ENCODE measurements around the gene ZNF524. TPM values are rescaled to one million over a fixed set of nuclear protein-coding genes. Genes with fewer than 3 reads are reported as not detected.
A peak's percentile ranks its signal among the peaks of the same experiment; 100 is the strongest.

The ZNF524 gene
- total and polyA plus RNA-seq, 9 of the 15 experiments (the other 6 are each of a cell fraction or from before 2014, with no cell fraction given) = 0.08 to 15.6 (median 2.9) TPM

DNA sequence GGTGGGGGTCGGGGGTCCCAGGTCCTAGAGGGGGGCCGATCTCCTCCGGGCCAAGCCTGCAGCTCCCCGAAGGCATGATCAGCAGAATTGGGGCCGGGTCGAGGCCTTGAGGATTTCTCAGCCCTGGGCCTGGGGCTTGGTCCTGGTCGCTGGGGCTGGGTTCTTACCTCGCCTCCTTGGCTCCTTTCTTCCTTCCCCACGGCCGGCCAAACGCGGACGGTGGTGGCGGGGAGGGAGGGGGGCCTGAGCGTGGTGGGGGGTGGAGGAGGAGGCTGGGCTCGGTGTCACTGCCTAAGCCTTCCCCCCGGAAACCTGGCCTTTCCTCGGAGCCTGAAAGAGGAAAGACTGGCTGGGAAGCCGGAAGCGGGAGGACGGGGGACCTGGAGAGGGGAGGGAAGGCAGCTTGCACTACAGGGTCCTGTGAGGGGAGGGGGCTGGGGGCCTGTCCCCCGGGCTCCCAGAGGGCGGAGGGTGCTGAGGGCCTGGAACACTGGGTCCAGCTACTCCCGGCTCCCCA lies 19.4 kb upstream of the ZNF524 start, which contains the start of gene ZNF579 (continued):
- TF ChIP-seq, protein P1, sequence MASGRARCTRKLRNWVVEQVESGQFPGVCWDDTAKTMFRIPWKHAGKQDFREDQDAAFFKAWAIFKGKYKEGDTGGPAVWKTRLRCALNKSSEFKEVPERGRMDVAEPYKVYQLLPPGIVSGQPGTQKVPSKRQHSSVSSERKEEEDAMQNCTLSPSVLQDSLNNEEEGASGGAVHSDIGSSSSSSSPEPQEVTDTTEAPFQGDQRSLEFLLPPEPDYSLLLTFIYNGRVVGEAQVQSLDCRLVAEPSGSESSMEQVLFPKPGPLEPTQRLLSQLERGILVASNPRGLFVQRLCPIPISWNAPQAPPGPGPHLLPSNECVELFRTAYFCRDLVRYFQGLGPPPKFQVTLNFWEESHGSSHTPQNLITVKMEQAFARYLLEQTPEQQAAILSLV (tag; IDR thresholded peaks at IDR 0.05) = no peak
- TF ChIP-seq KDM4B (IDR thresholded peaks at IDR 0.05; ENCODE audit: borderline replicate concordance in 2 of 2, low read depth in 1 of 2) (peak in 1 of 2 experiments; percentile 94; a peak in 2 of 4 replicates), ZEB2 (IDR thresholded peaks at IDR 0.05) (peak; percentile 77), MIER1 (IDR thresholded peaks at IDR 0.05; ENCODE audit: low read depth) (no peak), MCM2 (IDR thresholded peaks at IDR 0.05; ENCODE audit: low read depth) (no peak), SUPT5H (IDR thresholded peaks at IDR 0.05) (peak; percentile 18; the same call in 1 of the 2 replicates), PCBP1 (IDR thresholded peaks at IDR 0.05; ENCODE audit: low read depth, low read length, poor library complexity, severe bottlenecking) (no peak), DIDO1 (tag; IDR thresholded peaks at IDR 0.05; ENCODE audit: low read depth) (peak; percentile 55; the same call in 1 of the 2 replicates), ZKSCAN1 (IDR thresholded peaks at IDR 0.05; ENCODE audit: low read depth, low read length) (peak; percentile 83; the same call in 1 of the 2 replicates), IFI16 (CRISPR knock-in tag; IDR thresholded peaks at IDR 0.05) (no peak), FOS (IDR thresholded peaks at IDR 0.05; ENCODE audit: extremely low read depth, insufficient read length) (no peak), ZNF282 (CRISPR knock-in tag; IDR thresholded peaks at IDR 0.05) (no peak), HSF4 (CRISPR knock-in tag; IDR thresholded peaks at IDR 0.05; ENCODE audit: borderline replicate concordance) (no peak), ERF (CRISPR knock-in tag; IDR thresholded peaks at IDR 0.05) (no peak), CC2D1A (IDR thresholded peaks at IDR 0.05) (no peak), KLF16 (IDR thresholded peaks at IDR 0.05) (no peak), RNF2 (IDR thresholded peaks at IDR 0.05) (0 out of 2 replicates have a peak, but pooled peaks have one; percentile 37), TAF9B (IDR thresholded peaks at IDR 0.05; ENCODE audit: partially characterized antibody) (no peak)
- TF ChIP-seq, protein P2, sequence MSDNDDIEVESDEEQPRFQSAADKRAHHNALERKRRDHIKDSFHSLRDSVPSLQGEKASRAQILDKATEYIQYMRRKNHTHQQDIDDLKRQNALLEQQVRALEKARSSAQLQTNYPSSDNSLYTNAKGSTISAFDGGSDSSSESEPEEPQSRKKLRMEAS (CRISPR knock-in tag; IDR thresholded peaks at IDR 0.05) = no peak
- TF ChIP-seq, protein P3, sequence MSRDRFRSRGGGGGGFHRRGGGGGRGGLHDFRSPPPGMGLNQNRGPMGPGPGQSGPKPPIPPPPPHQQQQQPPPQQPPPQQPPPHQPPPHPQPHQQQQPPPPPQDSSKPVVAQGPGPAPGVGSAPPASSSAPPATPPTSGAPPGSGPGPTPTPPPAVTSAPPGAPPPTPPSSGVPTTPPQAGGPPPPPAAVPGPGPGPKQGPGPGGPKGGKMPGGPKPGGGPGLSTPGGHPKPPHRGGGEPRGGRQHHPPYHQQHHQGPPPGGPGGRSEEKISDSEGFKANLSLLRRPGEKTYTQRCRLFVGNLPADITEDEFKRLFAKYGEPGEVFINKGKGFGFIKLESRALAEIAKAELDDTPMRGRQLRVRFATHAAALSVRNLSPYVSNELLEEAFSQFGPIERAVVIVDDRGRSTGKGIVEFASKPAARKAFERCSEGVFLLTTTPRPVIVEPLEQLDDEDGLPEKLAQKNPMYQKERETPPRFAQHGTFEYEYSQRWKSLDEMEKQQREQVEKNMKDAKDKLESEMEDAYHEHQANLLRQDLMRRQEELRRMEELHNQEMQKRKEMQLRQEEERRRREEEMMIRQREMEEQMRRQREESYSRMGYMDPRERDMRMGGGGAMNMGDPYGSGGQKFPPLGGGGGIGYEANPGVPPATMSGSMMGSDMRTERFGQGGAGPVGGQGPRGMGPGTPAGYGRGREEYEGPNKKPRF (IDR thresholded peaks at IDR 0.05; ENCODE audit: low read depth, low read length) = no peak
- TF ChIP-seq, protein P4, sequence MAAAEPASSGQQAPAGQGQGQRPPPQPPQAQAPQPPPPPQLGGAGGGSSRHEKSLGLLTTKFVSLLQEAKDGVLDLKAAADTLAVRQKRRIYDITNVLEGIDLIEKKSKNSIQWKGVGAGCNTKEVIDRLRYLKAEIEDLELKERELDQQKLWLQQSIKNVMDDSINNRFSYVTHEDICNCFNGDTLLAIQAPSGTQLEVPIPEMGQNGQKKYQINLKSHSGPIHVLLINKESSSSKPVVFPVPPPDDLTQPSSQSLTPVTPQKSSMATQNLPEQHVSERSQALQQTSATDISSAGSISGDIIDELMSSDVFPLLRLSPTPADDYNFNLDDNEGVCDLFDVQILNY (CRISPR knock-in tag; IDR thresholded peaks at IDR 0.05) = no peak
- TF ChIP-seq, protein P5, sequence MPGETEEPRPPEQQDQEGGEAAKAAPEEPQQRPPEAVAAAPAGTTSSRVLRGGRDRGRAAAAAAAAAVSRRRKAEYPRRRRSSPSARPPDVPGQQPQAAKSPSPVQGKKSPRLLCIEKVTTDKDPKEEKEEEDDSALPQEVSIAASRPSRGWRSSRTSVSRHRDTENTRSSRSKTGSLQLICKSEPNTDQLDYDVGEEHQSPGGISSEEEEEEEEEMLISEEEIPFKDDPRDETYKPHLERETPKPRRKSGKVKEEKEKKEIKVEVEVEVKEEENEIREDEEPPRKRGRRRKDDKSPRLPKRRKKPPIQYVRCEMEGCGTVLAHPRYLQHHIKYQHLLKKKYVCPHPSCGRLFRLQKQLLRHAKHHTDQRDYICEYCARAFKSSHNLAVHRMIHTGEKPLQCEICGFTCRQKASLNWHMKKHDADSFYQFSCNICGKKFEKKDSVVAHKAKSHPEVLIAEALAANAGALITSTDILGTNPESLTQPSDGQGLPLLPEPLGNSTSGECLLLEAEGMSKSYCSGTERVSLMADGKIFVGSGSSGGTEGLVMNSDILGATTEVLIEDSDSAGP (CRISPR knock-in tag; IDR thresholded peaks at IDR 0.05) = peak; percentile 48; the same call in 1 of the 2 replicates
- TF ChIP-seq, protein P6, sequence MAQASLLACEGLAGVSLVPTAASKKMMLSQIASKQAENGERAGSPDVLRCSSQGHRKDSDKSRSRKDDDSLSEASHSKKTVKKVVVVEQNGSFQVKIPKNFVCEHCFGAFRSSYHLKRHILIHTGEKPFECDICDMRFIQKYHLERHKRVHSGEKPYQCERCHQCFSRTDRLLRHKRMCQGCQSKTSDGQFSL (CRISPR knock-in tag; IDR thresholded peaks at IDR 0.05) = peak; percentile 80
- TF ChIP-seq, protein P6 (tag; IDR thresholded peaks at IDR 0.05) = peak in 1 of 2 experiments; percentile 64; a peak in 1 of 4 replicates
